Pons (tissue), 1 donor: ENCODE results near the gene METTL9.
"Not testable (repeated sequence)": the region's sequence is repeated elsewhere in the genome, so short reads cannot be mapped to it uniquely, and the experiment has no call there.

ENCODE experiments used
- DNase-seq: peaks from one replicate; pipeline ENCODE4 v3.0.0-alpha.2; 2016; ENCODE audit warnings: low spot score

Gene METTL9

DNA sequence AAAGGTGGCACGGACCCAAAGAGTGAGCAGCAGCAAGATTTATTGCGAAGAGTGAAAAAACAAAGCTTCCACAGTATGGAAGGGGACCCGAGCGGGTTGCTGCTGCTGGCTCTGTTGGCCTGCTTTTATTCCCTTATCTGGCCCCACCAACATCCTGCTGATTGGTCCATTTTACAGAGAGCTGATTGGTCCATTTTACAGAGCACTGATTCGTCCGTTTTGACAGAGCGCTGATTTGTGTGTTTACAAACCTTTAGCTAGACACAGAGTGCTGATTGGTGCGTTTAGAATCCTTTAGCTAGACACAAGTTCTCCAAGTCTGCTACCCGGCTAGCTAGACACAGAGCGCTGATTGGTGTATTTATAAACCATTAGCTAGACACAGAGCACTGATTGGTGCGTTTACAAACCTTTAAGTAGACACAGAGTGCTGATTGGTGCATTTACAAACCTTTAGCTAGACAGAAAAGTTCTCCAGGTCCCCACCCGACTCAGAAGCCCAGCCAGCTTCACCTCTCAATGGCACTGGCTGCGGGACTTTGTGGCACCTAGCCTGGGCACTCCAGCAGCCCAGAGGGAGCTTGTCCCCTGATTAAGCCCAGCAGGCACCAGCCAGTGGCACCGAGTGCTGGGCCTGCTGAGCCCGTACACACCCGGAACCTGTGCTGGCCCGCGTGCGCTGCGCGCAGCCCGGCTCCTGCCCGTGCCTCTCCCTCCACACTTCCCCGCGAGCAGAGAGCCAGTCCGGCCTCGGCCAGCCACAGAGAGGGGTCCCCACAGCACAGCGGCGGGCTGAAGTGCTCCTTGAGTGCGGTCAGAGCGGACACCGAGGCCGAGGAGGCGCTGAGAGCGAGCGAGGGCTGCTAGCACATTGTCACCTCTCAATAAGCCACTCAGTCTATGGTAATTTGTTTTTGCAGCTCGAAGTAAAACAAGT lies 37.9 kb downstream of the METTL9 start:
- no peak for DNase-seq

DNA sequence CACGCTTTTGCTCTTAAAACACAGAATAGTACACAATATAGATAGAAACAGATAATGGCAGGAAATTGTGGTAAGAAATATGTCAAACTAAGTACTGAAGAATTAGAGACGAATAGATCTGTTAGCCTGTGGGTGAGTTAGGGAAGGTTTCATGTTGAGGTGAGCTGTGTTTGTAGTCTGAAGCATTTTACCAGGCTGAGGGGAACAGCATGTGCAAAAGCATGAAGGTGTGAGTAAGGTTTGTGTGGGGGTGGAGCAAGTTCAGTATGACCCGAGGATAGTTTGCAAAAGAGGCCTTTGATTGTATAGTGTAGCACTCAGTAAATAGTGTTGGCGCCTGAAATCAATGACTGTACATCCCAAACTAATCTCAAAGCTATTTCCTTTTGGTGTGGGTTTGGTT lies 39.2 kb downstream of the METTL9 start:
- no peak for DNase-seq

DNA sequence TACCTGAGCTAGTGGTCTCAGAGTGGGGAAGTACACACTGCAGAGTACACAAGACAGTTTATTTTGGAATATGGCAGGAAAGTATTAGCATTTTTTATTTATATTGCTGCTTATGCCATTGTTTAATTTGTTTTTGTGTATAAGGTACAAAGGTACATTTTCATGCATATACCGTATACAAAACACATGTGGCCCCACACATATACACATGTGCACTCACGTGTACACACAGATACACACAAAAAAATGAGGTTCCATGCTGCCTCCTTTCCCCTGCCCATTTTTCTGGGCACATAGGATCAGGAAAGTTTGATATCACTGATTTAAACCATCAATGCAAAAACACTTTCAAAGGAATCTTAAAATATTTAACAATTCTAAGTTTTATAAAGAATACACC lies 40.1 kb downstream of the METTL9 start:
- DNase-seq = no peak

DNA sequence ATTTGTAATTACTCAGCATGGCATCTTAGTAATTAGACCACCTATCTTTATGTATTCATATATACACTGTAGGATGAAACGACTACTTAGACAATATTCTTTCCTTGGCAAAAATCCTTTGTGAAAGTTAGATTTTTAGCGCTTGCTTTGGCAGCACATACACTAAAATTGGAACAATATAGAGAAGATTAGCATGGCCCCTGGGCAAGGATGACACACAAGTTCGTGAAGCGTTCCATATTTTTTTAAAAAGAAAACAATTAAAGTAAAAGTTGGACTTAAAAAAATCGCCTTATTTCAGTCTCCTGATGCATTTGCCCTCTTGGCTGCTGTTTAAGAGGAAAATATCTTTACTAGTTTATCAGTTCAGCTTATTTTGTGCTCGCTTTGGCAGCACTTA lies 42.5 kb downstream of the METTL9 start:
- DNase-seq = no peak

DNA sequence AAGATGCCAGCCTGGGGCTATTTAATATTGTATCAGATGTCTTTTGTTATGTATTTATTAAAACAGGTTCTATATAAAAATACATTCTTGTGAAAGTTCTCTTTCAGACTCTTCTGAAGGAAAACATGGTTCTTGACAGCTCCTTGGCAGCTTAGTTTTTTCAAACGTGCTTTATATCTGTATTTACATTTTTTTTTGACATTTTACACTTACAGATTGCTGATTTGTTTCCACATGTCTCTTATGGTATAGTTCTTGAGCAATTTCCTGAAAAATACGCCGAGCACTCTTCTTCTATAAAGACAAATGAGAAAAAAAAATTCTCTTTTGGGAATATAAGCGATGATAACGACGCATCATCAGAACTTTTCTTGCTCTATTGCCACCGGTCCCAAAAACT lies 43.5 kb downstream of the METTL9 start:
- no peak for DNase-seq

DNA sequence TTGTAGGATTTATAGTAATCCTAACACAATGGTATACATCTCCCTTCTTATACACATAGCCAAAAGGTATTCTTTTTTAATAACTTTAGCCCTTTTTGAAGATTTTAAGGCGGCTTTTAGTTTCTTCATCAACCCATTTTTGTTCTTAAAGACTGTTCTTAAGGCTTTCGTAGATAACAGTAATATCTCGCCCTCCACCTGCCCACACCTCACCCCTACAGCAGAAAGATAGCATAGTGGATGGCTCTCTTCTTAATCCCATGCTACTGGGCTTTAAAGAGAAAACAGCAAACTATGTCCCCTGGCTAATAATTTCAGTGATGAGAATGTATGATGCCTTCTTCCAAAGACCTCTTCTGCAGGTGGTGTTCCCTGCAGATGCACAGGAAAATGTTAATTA lies 44.4 kb downstream of the METTL9 start:
- DNase-seq = no peak

DNA sequence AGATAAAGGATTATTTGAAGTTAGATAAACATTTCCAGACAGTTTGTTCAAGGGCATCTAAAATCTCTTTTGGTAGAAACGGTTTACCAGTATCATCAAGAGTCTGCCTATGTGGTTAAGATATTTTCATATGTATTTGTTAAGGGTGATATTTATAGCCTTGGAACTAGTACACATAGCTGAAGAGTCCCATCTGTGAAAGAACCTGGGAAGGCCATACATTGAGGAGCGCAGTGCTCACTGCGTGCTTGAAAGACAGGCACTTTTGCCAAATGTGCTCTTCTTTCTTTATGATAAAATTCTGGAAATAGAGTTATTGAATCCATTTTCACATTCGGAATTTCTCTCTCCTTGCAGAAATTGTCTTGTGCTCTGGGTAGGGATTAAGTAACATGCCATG lies 45.3 kb downstream of the METTL9 start:
- no peak for DNase-seq

DNA sequence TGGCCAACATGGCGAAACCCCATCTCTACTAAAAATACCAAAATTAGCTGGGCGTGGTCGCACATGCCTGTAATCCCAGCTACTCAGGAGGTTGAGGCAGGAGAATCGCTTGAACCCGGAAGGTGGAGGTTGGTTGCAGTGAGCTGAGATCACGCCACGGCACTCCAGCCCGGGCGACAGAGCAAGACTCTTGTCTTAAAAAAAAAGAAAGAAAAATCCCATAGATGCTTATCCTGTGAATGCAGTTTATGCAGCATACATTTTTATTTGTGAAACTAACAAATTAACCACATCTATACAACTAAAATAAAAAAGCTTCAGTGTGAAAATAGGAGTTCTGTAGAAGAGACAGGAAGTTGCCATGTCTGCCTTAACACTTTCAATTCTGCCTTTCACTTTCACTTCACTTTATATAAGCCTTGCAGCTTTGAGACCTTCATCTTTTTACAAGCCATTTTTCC lies 45.9 kb downstream of the METTL9 start:
- DNase-seq = peak; percentile 79

DNA sequence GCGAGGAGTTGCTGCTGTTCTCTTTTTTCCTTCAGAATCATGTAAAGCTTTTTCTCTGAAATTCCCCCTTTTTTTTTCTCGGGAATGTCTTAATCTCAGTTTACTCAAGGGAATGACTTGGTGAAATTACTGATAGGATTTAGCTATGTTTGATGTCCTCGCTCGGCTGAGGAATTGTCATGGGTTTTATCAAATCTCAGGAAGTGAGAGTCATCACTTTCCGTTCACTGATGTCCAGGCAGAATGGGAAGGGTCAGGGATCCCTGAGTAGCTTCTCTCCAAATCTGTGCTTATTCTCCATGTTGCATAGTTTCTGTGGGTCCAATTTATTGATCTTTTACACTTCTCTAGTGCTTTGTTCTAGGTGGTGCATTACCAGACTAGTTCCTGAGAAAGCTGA lies 46.7 kb downstream of the METTL9 start:
- no peak for DNase-seq

DNA sequence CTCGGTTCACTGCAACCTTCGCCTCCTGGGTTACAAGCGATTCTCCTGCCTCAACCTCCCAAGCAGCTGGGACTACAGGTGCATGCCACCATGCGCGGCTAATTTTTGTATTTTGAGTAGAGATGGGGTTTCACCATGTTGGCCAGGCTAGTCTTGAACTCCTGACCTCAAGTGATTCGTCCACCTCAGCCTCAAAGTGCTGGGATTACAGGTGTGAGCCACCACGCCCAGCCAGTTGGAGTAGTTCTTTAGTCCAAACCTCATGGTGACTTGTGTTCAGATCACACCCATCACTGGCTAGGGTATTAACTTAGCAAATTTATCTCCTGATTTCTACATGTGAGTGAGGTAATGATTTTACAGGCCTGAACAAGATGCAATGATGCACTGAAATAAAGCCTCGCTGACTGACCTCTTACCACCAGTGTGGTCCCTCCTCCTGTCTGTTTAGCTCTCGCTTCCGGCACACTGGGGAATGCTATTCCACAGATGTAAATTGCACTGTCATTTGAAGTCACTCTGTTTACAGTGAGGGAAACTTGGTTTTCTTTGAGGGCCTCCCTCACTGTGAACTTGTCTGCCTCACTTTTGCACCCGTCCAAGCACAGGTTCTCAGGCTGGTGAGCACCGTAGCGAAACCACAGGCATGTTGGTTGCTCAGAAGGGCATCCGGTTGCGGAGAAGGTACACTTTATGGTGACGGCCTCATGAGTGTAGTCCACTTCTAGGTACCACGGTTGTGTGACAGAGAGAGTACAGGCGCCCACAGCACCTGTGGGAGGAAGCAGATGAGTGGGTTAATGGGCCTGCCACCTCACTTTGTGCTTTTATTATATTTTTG lies 47.6 kb downstream of the METTL9 start:
- DNase-seq = no peak

DNA sequence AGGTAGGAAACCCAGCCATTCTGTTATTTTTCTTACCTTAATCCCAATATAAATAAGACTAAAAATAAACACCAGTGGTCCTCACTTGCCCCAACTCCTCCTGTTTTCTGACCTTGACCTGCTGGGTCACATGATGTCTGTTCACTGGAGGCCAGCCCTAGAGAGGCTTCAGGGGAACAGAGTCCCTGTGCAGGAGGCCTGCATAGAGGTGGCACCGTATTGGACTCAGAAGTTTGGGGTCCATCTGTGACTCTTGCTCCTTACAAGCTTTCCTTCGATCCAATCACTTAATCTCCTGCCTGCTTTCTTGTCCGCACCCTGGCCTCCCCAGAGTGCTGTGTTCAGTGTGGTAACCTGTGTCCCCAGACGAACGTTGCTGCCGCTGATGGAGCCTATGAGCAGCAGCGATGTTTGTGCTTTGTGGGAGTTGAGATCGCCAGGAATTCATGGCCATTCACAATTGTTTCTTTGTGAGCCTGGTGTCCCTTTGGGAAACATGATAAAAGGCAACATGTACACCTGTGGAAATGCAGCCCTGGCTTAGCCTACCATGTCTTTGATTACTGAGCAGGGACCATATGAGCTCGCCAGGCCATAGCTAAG lies 48.3 kb downstream of the METTL9 start:
- no peak for DNase-seq

DNA sequence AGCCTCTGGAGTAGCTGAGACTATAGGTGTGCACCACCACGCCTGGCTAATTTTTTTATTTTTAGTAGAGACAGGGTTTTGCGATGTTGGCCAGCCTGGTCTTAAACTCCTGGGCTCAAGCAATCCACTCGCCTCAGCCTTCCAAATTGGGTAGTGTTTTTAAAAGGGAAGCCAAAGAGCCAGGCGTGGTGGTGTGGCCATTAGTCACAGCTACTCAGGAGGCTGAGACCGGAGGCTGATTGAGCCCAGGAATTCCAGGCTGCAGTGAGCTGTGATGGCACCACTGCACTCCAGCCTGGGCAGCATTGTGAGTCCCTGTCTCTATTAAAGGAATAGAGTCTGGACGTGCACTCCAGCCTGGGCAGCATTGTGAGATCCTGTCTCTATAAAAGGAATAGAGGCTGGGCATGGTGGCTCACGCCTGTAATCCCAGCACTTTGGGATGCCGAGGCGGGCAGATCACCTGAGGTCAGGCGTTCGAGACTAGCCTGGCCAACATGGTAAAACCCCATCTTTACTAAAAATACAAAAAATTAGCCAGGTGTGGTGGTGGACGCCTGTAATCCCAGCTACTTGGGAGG lies 50.5 kb downstream of the METTL9 start:
- not testable (repeated sequence) for DNase-seq

DNA sequence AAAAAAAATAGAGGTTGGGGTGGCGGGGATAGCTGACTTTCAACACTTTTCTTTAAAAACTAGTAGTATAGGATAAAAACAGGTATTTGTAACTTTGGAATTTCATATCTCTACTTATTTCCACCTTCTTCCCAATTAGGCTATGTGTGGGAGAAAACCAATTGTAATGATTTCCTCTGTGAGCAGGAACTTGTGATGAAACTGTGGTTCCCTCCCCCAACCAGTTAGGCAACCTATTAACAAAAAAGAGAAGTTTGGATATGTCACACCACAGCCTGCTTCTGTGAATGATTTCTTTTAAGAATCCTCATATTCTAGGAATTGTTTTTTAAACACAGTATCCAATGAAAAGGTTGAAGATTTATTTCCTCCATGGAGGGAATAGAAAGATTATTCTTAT lies 51.1 kb downstream of the METTL9 start:
- DNase-seq = peak; percentile 73

DNA sequence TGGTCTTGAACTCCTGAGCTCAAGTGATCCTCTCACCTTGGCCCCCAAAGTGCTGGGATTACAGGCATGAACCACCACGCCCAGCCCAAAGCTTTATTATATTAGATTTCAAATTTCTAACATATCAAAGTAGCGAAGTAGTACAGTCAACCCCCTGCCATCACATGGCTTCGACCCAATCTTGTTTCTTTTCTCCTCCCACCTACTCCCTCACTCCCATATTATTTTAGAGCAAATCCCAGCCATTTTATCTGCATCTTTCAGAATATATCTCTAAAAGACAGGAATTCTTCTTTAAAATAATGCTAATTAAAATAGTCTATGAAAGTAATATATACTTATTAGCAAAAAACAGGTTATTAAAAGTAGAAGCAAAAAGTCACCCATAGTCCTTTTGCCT lies 52.1 kb downstream of the METTL9 start:
- no peak for DNase-seq

DNA sequence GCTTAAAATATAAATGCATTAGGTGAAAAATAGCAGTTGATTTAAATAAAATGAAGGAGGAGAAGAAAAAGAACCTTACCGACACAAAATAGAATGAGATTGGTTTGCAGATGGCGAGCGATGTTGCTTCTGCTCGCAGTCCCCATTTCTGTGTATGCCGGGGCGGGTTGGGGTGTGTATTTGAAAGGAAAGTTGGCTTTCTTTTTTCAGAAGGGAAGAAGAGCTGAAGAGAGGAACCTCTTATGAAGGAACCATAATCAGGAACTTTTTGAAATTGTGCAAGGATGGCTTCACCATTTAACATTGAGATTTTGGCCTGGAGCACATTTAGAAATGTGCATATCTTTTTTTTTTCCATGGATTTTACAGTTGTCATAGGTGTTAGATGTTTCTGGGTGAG lies 53.1 kb downstream of the METTL9 start, which contains the start of gene IGSF6:
Gene IGSF6 (minus strand): TSS at position 156 of the 400 bp plus-strand sequence. CDS start 10 bp downstream, at position 146.
- DNase-seq = peak; percentile 48

DNA sequence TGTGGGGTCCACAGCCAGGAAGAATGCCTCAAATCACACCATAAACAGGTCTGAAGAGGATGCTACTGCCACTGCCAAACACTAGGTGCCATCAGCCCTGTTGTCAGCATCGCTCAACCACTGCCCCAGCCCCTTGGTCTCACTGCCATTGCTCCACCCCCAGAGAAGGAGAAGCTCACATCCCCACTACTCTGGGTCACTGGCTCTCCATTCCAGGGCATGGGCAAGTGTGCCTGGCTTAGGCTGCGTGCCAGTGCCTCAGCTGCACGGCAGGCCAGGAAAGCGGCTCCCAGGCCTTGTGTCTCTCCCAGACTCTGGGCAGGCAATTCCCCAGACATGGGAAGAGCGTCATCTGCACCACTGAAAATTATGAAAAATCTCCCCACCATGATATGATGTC lies 54.2 kb downstream of the METTL9 start:
- no peak for DNase-seq

DNA sequence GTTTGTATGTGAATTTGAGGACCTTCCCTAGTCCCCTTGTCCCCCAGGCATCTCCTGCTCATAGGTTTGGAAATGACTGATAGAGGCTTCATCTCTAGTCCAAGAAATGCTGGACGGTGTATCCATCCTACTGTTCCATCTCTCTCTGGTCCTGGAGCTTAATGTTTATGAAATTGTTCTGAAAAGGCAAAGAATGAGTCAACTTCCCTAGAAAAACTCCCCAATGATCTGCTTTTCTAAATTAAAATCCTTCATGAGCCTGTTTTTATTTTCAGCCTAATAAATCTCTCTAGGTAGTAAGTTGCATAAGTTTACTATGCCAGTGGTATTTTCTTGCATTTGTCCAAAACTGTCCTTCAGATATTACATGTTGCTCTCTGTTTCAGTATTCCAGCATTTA lies 55.1 kb downstream of the METTL9 start:
- no peak for DNase-seq

DNA sequence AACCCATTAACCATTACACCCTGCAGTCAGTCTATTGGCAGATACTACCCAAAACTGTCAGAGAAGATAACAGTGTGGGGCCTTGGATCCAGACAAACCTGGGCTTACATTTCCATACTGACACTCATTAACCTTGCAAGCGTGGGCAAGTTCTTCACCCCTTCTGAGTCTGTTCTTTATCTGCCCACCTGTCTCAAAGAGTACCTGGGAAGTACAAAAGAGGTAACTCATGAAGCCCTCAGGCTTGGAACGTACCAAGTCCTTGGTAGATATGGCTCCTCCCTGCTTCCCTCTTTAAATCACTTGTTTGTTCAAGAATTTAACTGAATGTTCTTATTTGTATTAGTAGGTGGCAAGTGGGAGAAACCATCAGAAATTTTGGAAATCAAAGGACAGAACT lies 55.5 kb downstream of the METTL9 start:
- DNase-seq = no peak

DNA sequence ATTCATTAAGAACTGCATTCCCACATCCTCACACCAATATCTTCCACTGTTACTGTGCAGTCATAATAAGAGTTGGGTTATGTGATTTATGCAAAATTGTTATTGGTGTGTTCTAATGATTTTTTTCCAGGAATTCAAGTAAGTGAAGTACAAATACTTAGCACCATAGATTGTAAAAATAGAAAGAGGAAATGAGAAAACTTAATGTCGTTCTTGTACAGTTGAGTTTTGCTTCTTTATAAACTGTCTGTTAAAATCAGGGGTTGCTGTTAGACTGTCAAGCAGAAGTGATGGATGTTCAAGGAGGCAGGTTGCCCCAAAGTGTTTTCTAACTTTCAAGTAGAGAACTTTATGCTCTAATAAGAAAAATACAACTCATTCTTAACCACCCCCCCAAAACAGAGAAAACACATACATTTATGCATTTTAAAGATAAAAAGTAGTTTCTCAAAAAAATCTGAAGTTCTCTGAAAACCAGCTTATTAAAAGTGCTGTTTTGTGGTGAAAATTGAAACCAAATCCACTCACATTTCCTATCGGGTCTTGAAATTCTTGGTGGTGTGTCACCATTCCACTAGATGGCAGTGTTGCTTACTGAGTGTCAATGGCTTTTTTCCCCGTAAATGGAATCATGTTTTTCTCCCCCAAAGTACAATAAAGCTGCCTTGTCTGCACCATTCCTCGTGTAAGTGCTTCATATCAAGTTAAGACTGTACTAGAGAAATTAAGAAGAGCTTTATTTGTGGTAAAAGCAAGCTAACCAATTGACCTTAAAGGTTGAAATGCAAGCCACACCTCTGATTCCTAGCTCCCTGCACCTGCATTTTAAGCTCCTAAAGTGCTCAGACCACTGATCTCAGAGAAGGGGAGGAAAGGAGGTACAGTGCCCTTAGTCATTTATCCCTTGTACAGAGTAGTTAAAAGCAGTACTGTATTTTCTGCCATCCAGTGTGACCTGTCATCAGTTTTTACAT lies 57.7 kb downstream of the METTL9 start:
- DNase-seq = peak; percentile 83

DNA sequence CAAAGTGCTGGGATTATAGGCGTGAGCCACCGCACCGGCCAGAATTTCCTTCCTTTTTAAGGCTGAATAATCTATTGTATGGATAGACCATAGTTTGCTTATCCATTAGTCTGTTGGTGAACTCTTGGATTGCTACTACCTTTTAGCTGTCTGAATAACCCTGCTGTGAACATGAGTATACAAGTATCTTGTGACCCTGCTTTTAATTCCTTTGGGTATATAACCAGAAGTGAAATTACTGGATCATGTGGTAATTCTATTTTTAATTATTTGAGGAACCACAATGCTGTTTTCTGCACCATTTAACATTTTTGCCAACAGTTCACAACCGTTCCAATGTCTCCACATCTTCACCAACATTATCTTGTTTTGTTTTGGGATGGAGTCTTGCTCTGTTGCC lies 59.7 kb downstream of the METTL9 start:
- DNase-seq = peak; percentile 58
